Middle frontal gyrus (tissue), 1 donor: ENCODE measurements around the gene XRRA1.
"Not testable (repeated sequence)": the region's sequence is repeated elsewhere in the genome, so short reads cannot be mapped to it uniquely, and the experiment has no call there.

Experiments used
- DNase-seq: peaks from one replicate; pipeline ENCODE4 v3.0.0-alpha.2; 2015; ENCODE audit warnings: low spot score; ENCODE audit errors: extremely low spot score

XRRA1 gene, protein sequence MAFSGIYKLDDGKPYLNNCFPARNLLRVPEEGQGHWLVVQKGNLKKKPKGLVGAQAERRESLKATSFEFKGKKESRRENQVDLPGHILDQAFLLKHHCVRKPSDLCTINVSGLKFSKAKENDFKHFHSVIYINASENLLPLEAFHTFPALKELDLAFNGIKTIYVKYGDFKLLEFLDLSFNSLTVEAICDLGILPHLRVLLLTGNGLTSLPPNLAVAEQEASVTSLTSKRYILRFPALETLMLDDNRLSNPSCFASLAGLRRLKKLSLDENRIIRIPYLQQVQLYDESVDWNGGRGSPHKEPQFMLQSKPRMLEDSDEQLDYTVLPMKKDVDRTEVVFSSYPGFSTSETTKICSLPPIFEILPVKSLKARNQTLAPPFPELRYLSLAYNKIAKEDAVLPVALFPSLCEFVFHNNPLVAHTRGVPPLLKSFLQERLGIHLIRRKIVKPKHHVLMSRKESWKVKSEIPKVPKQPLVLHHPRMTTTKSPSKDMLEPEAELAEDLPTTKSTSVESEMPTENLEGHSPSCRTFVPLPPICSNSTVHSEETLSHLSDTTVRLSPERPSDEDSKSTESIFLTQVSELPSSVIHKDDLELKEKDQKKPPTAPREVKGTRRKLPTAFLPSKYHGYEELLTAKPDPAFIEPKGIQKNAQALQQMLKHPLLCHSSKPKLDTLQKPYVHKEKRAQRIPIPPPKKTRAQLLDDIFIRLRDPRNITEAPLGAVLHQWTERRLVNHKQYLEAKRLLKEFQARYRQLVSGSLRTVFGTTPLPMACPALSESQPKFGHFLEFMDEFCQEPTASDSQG

GRCh38 chr11:74948898-74949752 is at the start of gene XRRA1, which contains the start of gene SPCS2:
XRRA1 (minus strand) TSS chr11:74949091; CDS start chr11:74940878, 8,213 bp downstream.
SPCS2 (plus strand) TSS chr11:74949266; CDS start chr11:74949286, 20 bp downstream.
- DNase-seq, result peak; percentile 97

- DNase-seq, result no peak
Measured at GRCh38 chr11:74992852-74993251, 44.0 kb upstream of the XRRA1 start.

GRCh38 chr11:74990941-74991340 is 42.0 kb upstream of the XRRA1 start:
- no peak for DNase-seq

DNA sequence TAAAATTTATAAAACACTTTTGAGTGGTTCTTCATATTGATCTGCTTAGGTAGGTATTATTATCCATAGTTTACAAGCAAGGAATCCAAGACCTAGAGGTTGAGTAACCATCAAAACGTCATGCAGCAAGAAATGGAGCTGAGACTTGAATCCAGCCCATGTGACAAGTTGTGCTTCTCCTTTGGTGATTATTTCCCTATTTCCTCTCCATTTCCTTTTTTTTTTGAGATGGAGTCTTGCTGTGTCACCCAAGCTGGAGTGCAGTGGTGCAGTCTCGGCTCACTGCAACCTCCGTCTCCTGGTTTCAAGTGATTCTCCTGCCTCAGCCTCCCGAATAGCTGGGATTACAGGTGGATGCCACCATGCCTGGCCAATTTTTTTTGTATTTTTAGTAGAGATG is 41.3 kb upstream of the XRRA1 start:
- not testable (repeated sequence) for DNase-seq

GRCh38 chr11:74989260-74989638 is 40.4 kb upstream of the XRRA1 start:
- DNase-seq, result no peak

DNA sequence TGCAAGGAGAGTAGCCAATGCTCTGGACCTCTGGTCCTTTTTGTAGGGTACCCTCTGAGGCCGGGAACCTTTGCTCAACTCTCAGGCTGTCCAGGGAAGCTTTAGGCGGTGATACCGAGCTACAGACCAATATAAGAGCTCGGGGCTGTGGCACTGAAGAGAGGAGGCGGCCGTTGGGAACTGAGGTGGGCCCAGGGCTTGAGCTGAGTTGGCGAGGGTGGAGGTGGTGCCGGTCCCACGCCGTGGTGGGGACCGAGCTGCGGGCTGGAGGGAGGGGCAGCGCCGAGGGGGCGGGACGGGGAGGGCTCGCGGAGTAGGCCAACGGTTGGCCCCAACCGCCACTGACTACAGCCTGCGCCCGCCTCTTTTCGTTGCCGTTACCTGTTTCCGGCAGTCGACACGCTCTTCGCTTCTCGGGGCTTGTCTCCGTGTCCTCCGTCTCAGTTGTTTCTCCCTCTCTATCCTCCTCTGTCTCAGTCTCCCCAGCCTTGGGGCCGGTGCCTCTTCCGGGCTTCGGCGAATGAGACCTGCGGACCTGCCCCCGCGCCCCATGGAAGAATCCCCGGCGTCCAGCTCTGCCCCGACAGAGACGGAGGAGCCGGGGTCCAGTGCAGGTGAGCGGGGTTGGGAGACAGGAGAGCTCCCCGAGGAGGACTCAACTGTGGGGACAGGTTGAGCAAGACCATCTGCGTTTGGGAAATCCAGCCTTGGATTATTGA is 39.8 kb upstream of the XRRA1 start, which contains the start of gene NEU3:
Gene NEU3, plus strand, starts transcription at position 393 of the 719 bp plus-strand sequence. Its CDS starts 128 bp downstream, at position 521.
- peak; percentile 34 for DNase-seq

GRCh38 chr11:74984730-74985129 is 35.8 kb upstream of the XRRA1 start:
- DNase-seq, result no peak

DNA sequence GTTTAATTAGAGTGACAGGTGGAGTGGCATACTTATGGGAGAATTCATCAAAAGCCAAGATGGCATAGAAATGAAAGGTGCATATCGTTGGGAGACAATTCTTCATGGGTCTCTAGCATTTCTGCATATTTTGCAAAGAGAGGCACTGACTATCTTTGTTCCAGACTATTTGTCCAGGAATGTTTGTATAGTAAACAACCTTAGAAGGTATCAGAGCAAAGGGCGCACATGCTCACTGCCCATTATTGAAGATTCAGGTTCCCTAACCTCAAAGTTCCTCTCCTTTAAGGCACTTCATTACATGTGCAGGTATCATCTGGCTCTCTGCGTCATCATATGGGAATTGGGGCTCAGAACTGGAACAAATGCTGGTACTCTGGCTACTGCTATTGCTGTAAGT is 35.2 kb upstream of the XRRA1 start:
- no peak for DNase-seq

DNA sequence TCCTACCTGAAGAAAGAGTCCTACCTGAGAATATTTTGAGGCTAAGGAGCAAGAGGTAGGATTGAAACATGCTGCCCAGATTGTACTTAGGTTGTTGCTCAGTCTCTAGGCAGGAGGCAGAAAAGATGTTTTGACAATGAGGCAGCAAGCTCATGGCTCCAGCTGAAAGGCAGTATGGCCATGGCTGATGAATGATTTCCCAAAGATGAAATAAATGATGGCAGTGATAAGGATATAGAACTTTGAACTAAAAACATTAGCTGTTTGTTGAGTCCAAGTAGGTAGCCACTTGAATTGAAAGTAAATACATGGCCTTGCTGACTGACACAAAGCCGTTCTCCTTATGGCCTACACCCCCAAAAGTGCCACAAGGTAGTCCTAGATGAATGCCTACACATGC is 33.0 kb upstream of the XRRA1 start:
- no peak for DNase-seq

DNA sequence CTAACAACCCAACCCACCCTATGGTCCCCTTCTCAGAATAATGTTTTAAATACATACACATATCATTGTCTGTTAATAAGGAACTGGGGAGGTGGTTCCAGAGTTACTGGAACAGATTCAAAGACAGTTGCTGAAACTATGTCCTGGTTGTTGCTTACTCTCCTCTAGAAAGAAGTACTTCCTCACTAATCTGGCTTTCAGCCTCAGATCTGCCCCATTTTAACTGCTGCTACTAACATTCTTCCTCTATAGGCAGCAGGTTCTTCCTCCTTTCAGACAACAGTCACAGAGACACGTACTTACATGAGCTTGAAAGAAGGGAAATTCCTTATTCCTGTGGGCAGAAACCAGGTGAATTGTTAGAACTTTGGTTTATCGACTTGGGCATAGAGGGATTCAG is 31.7 kb upstream of the XRRA1 start:
- no peak for DNase-seq

- DNase-seq, result no peak
Measured at GRCh38 chr11:74978041-74978440, 29.1 kb upstream of the XRRA1 start.

GRCh38 chr11:74971424-74971823 is 22.5 kb upstream of the XRRA1 start:
- DNase-seq, result no peak

- DNase-seq, result no peak
Measured at GRCh38 chr11:74970852-74971395, 22.0 kb upstream of the XRRA1 start.

DNA sequence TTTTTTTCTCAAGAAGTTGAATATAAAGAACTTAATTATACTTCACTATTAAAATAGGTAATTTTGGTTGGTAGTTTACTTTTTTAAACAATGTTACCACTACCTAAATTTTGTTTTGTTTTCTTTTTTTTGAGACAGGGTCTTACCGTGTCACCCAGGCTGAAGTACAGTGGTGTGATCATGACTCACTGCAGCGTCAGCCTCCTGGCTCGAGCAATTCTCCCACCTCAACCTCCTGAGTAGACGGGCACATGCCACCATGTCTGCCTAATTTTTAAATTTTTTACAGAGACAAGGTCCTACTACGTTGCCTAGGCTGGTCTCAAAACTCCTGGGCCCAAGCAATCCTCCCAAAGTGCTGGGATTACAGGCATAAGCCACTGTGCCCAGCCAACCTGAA is 17.8 kb upstream of the XRRA1 start:
- no peak for DNase-seq

- DNase-seq, result not testable (repeated sequence)
Measured at GRCh38 chr11:74960128-74960527, 11.2 kb upstream of the XRRA1 start.

GRCh38 chr11:74957937-74958629 is 9.2 kb upstream of the XRRA1 start:
- no peak for DNase-seq

DNA sequence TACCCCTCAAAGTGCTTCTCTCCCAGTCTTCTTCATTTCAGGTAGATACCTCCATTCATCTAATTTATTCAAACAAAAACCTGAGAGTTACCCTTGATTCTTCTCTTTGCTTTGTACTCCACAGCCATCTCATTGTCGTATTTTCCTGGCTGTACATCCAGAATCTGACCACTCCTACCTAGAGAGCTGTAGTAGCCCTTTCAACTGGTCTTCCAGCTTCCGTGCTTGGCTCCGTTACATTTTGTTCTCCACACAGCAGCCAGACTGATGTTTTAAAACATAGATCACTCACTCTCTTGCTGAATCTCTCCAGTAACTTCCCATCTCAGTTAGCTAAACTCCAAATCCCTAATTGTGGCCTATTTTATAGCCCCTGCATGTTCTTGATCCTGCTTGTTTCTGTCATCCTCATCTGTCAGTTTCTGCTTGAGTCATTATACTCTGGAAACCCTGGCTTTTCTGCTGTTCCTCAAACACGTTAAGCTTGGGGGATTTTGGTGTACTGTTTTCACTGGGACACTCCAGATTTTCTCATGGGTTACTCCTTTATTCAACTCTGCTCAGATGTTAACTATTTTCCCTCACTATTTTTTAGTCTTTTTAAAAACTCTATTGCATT is 7.6 kb upstream of the XRRA1 start:
- no peak for DNase-seq

DNA sequence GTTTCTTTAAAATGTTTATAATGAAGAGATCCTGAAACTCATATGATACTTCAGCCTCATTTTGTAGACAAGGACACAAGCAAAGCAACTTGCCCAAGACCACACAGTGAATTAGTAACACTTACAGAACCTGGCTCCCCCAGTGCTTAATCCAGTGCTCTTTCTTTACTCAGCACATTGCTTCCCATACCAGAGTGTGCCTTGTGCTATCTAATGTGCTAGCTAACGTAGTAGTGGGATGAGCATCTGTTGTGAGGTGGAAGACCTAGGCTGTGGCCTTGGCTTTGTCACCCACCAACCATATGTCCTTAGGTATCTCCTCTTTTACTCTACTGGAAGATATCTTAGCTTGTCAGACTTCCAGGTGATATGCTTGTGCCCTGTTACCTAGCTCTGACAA is 5.3 kb upstream of the XRRA1 start:
- no peak for DNase-seq

DNA sequence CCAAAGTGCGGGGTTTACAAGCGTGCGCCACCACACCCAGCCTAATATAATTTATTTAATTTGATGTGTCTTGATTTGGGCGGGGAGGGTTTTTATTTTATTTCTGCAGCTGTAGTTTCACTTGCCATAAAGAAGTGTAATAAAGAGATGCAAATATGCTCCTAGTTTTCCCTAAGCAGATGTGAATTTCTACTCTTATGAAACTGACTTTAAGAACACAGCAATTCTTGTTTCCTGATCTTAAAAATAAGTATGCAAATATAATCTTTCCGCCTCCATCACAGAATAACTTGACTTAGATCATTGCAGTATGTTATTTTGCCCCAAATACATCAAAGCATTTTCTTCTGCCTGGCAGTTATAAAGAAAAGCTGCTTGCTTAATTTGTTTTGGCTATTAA is 4.6 kb upstream of the XRRA1 start:
- DNase-seq, result no peak
